ENCODE measurements around the gene PCDH9.

PCDH9 gene

GRCh38 chr13:66951426-66951825, 278.7 kb downstream of the PCDH9 start:
- Histone ChIP-seq H3K4me3 (no peak overlapping the region), H3K27ac (no peak overlapping the region)

- H3K27ac ChIP-seq, result no peak overlapping the region
- H3K4me3 ChIP-seq, result no peak overlapping the region
These were observed 279.5 kb downstream of the PCDH9 start for GRCh38 chr13:66950666-66951065.

- no peak overlapping the region for H3K4me3 ChIP-seq
- H3K27ac ChIP-seq, result no peak overlapping the region
These were observed 281.2 kb downstream of the PCDH9 start for GRCh38 chr13:66948910-66949309.

- no peak overlapping the region for H3K4me3 ChIP-seq
These were observed 286.6 kb downstream of the PCDH9 start for GRCh38 chr13:66943530-66943929.

DNA sequence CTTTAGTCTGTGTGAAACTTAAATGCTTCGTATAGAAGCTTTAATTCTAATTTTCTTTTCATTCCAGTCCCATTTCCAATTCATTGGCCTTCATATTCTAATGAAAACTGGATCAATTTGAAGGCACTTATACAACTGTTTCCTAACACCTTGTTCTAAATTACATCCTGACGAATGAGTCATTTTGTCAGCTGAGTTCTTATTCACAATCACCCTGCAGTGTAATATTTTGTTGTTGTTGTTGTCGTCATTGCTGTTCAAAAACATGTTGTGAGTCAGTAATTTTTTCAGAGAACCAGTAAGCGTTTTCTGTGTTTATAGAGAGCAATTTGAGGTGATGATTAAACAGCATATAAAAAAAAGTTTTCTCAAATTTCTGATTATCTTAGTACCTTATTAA, 290.0 kb downstream of the PCDH9 start:
- no peak overlapping the region for H3K27ac ChIP-seq

More at GRCh38 chr13:66943530-66943929, 286.6 kb downstream of the PCDH9 start:
- no peak overlapping the region for H3K27ac ChIP-seq

DNA sequence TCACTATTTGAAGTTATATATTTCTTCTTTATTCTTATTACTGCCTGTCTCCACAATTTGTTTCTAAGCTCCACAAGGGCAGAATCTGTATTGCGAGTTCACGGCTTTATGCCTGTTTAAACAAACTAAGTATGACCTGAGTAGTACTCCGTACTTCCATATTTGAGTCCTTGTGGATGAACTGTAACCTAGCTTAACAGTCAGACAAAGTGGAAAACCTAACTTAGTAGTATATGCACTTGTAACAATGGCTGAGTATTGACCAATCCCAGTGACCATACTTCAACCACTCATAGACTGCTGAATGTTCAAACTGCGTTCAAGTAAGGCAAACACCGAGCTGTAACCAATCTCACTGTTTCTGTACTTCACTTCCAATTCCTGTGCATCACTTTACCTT, 292.7 kb downstream of the PCDH9 start:
- H3K27ac ChIP-seq, result no peak overlapping the region
- H3K4me3 ChIP-seq, result no peak overlapping the region

More for the DNA sequence above, 290.0 kb downstream of the PCDH9 start:
- H3K4me3 ChIP-seq, result no peak overlapping the region

DNA sequence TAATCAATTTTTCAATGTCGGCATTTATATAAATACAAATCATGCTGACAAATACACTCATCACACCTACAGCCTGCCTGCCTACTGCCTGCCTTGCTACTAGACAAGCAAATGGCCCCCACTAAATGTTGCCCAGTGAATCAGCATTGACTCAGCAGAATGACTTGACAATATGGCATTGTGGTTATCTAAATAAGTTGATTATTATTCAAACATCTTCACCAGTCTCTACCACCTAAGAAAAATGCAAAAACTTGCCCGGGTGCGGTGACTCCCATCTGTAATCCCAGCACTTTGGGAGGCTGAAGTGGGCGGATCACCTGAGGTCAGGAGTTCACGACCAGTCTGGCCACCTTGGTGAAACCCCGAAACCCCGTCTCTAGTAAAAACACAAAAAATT, 296.1 kb downstream of the PCDH9 start:
- H3K27ac ChIP-seq, result no peak overlapping the region
- no peak overlapping the region for H3K4me3 ChIP-seq

- H3K27ac ChIP-seq, result no peak overlapping the region
- H3K4me3 ChIP-seq, result no peak overlapping the region
These were observed 296.6 kb downstream of the PCDH9 start for GRCh38 chr13:66933527-66933926.

GRCh38 chr13:66927562-66927961, 302.6 kb downstream of the PCDH9 start:
- H3K4me3 ChIP-seq, result no peak overlapping the region
- H3K27ac ChIP-seq, result no peak overlapping the region

DNA sequence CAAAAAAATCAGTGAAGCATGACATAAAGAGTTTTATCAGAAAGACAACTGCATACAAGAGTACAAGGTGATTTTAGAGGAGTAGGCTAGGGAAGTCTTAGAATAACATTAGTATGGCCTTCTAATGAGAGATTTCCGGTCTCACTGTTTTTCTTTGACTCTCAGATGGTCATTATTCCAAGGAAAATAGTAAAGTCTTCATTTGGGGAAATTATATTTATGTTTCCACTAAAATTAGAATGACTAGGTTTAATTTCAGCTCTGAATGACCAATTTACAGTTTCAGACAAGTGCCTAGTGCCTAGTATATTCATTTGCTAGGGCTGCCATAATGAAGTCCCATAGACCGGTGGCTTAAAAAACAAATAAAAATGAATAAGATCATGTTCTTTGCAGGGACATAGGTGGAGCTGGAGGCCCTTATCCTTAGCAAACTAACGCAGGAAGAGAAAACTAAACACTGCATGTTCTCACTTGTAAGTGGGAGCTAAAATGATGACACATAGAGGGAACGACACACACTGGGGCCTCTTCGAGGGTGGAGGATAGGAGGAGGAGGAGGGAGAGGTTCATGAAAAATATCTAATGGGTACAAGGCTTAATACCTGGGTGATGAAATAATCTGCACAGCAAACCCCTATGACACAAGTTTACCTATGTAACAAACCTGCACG, 303.1 kb downstream of the PCDH9 start:
- no peak overlapping the region for H3K27ac ChIP-seq
- no peak overlapping the region for H3K4me3 ChIP-seq

GRCh38 chr13:66926200-66926850, 303.8 kb downstream of the PCDH9 start:
- no peak overlapping the region for H3K4me3 ChIP-seq
- no peak overlapping the region for H3K27ac ChIP-seq

DNA sequence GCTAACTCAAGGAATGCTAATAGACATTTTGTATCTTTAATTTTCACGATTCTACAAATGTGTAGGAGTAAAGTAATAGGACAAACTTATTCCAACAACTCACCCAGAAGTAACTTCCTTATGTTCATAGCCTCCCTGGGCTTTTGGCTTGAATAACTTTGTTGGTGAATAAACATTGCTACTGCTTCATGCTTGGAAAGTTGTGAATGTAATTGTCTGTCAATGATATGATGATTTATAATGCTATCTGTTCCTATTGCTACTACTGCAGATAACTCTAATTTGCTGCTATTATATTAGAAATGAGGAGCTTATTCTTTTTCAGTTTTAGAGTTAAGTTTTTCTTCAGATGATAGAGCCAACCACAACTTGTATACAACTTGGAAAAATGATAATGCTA, 307.7 kb downstream of the PCDH9 start:
- H3K27ac ChIP-seq, result no peak overlapping the region
- H3K4me3 ChIP-seq, result no peak overlapping the region

GRCh38 chr13:66921437-66921836, 308.7 kb downstream of the PCDH9 start:
- Histone ChIP-seq H3K4me3 (no peak overlapping the region), H3K27ac (no peak overlapping the region)

GRCh38 chr13:66915596-66916185, 314.4 kb downstream of the PCDH9 start:
- H3K4me3 ChIP-seq, result no peak overlapping the region
- H3K27ac ChIP-seq, result no peak overlapping the region

DNA sequence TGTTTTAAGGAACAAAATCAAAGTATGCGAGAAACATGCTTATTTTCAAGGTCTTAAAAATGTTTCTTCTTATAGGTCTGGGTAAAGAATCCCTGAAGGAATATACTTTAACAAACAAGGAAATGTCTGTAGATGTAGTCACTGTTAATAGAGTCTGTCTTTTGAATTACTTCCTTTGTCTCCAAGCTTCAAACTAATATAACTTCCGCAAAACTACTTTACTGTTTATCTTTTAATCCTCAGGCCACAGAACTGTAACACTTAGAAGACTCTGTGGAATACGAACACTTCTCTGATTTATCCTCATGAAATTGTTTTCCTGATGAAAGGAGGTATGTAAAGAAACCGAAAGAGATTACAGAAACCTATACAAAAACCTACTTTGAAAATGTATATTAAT, 316.0 kb downstream of the PCDH9 start:
- Histone ChIP-seq H3K4me3 (no peak overlapping the region), H3K27ac (no peak overlapping the region)

GRCh38 chr13:66911411-66911939, 318.7 kb downstream of the PCDH9 start:
- Histone ChIP-seq H3K4me3 (no peak overlapping the region), H3K27ac (no peak overlapping the region)

DNA sequence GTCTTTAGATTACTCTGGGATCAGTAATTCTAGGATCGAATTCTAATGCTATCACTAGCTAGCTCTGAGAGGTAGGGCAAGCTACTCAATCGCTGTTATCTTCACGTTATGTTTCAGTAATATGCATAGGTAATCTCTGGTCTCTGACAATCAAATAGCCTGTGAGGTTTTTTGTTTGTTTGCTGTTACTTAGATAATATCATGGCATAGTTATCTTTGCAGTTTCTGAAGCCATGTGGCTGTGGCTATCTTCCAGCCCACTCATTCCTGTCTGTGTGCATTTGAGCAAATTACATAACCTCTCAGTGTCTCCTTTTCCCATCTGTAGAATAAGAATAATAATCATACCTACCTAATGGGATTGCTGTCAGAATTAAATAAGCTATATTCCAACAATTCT, 330.2 kb downstream of the PCDH9 start:
- H3K27ac ChIP-seq, result no peak overlapping the region

DNA sequence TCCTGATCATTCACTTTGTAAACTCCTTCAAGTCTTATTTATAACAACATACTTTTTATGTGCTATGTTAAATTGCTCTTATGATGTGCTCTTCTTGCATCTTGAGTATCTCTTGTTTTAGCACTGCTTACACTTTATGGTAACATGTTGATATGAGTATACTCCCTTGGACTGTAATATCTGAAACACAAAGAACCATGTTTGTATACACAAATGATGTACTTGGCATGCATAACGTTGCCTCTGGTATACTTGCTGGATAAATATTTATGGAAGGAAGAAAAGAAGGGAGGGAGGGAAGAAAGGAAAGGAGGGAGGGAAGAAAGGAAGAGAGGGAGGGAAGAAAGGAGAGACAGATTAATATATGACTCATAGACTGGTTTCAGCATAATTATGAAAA, 333.2 kb downstream of the PCDH9 start:
- Histone ChIP-seq H3K27ac (no peak overlapping the region), H3K4me3 (no peak overlapping the region)

More for the DNA sequence above, 330.2 kb downstream of the PCDH9 start:
- H3K4me3 ChIP-seq, result no peak overlapping the region

- H3K27ac ChIP-seq, result no peak overlapping the region
- H3K4me3 ChIP-seq, result no peak overlapping the region
These were observed 334.4 kb downstream of the PCDH9 start for GRCh38 chr13:66895780-66896179.

DNA sequence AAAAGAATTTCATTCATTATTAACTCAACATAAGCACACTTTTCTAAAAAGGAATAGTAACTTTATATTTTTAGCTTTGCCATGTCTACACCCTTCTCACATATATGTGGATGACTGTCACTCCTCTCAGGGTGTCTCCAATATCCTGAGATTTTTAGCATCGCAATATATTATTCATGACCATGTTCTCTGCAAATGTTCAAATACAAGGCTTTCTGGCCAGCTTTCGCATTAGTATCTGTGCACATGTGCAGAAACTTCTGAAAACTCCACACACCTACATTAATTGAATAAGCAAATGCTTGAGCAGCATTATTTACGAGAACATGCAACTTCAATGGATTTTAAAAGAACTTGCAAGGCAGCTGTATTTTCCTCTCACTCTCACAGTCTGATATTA, 334.8 kb downstream of the PCDH9 start:
- no peak overlapping the region for H3K27ac ChIP-seq
- H3K4me3 ChIP-seq, result no peak overlapping the region

DNA sequence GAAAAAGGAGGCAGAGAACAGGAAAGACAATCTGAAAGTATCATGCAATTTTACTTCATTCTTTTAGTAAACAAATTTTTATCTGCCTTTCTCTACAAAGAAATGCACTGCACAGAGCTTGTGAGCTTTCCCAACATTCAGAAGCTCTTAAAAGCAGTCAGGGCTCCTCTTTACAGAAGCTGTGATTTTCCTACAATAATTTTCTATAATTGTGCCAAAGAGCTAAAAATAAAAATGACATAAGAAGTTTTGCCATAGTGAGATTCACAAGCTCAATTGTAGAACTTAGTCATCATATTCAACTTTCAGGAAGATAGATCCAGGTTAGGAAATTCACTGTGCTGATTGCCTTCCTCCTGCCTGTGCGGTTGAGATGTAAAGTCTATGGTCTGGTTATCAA, 341.4 kb downstream of the PCDH9 start:
- no peak overlapping the region for H3K27ac ChIP-seq
- no peak overlapping the region for H3K4me3 ChIP-seq

All from skin epidermis (tissue), 12 donors.